GM21390 (cell line): ENCODE results near the gene NFE2L1.

Experiments
- ATAC-seq: cut with Tn5 transposase; IDR thresholded peaks from one replicate; pipeline ENCODE4 v1.9.1; 2021; ENCODE audit not compliant: unreplicated experiment

Gene NFE2L1

GRCh38 chr17:48106802-48107136 is 58.6 kb downstream of the NFE2L1 start:
- no peak for ATAC-seq

- ATAC-seq: peak; percentile 77
Observed at GRCh38 chr17:48107137-48108055, 59.2 kb downstream of the NFE2L1 start, which contains the start of gene SNX11. Gene SNX11, plus strand, starts transcription at chr17:48107766. Its CDS starts 4,278 bp downstream, at chr17:48112044.

DNA sequence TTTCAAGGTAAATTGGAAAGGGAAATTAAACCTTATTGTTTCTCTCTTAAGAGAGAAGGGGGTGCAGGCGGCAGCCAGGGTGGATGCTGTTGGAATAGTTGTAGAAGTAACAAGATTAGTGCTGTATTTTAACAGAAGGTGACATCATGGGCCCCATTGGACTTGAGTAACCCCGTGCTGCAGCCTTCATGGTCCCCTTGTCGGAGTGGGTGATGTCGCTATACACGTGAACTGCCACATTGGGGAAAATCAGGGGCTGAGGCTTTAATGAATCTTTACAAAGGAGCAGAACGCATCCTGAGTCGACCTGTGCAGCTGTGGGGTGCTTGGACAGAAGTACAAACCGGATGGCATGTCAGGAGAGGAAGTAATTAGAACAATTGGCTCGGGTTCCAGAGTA is 62.6 kb downstream of the NFE2L1 start:
- ATAC-seq: no peak
